IMR-90 (cell line): ENCODE measurements around the gene NSUN6. TPM values are rescaled to one million over a fixed set of nuclear protein-coding genes. Genes with fewer than 3 reads are reported as not detected.
A peak's percentile ranks its signal among the peaks of the same experiment; 100 is the strongest.

Source experiments
- ATAC-seq: fragments of 200-7000 bp; cut with Tn5 transposase; 2 replicates; pipeline ENCODE4 v1.9.1; 2020; ENCODE audit warnings: low read depth, mild to moderate bottlenecking, moderate library complexity
- BruUV-seq: library from RNA; stranded (reverse); fragments of 400-500 nt; replicated peaks from 2 replicates; lab custom pipeline; 2021; lab: Mats Ljungman, UMichigan
- CTCF ChIA-PET: fragments of 300-600 bp; formaldehyde crosslinking; extraction: SDS; loops from one replicate; lab custom pipeline; 2021; ENCODE audit warnings: antibody characterized with exemption; lab: Yijun Ruan, JAX
- POLR2A ChIA-PET: fragments of 300-600 bp; sonication (Branson Sonifier 250); formaldehyde crosslinking; loops from one replicate; lab custom pipeline; 2022; ENCODE audit warnings: antibody characterized with exemption; ENCODE audit not compliant: unreplicated experiment; lab: Charles Lee
- DNase-seq: peaks from one replicate; pipeline ENCODE4 v3.0.0; 2013
- H2AFZ ChIP-seq: replicated peaks from 2 replicates; pipeline ENCODE3; 2013; ENCODE audit warnings: low read length, mild to moderate bottlenecking; ENCODE audit not compliant: poor library complexity
- H2AK5ac ChIP-seq: 2 replicates; pipeline ENCODE4 v1.6.1; 2013; ENCODE audit warnings: low read depth, low read length, inconsistent platforms
- H2AK9ac ChIP-seq: replicated peaks from 2 replicates; pipeline ENCODE3; 2013; ENCODE audit warnings: mild to moderate bottlenecking, low read depth, low read length, moderate library complexity; ENCODE audit not compliant: poor library complexity
- H2BK120ac ChIP-seq: 2 replicates; pipeline ENCODE4 v1.6.1; 2013; ENCODE audit warnings: low read depth, low read length, inconsistent platforms
- H2BK15ac ChIP-seq: 3 replicates; pipeline ENCODE4 v1.6.1; 2013; ENCODE audit warnings: low read depth, low read length, inconsistent platforms
- H2BK20ac ChIP-seq: 2 replicates; pipeline ENCODE4 v1.6.1; 2013; ENCODE audit warnings: low read depth, mild to moderate bottlenecking, inconsistent platforms, low read length, moderate library complexity
- H2BK5ac ChIP-seq: 2 replicates; pipeline ENCODE4 v1.6.1; 2013; ENCODE audit warnings: mild to moderate bottlenecking, low read depth, low read length, inconsistent platforms; ENCODE audit not compliant: poor library complexity, severe bottlenecking
- H3K14ac ChIP-seq: replicated peaks from 2 replicates; pipeline ENCODE4 v1.6.1; 2013; ENCODE audit warnings: low read depth, low read length, inconsistent platforms
- H3K18ac ChIP-seq: 2 replicates; pipeline ENCODE4 v1.6.1; 2013; ENCODE audit warnings: low read depth, low read length, control low read depth
- H3K23ac ChIP-seq: 2 replicates; pipeline ENCODE4 v1.6.1; 2013; ENCODE audit warnings: low read depth, low read length, inconsistent platforms
- H3K27ac ChIP-seq: 2 replicates; pipeline ENCODE4 v1.5.1; 2013; ENCODE audit warnings: mild to moderate bottlenecking, control low read depth, low read length; ENCODE audit not compliant: insufficient read depth
- H3K27me3 ChIP-seq: 2 replicates; pipeline ENCODE4 v1.6.1; 2013; ENCODE audit warnings: low read length; ENCODE audit not compliant: control insufficient read depth, insufficient read depth
- H3K36me3 ChIP-seq: 2 replicates; pipeline ENCODE4 v1.6.1; 2013; ENCODE audit warnings: low read length, mixed read lengths; ENCODE audit not compliant: control insufficient read depth, insufficient read depth
- H3K4ac ChIP-seq: 2 replicates; pipeline ENCODE4 v1.6.1; 2013; ENCODE audit warnings: low read depth, low read length, inconsistent platforms
- H3K4me1 ChIP-seq: 2 replicates; pipeline ENCODE4 v1.6.1; 2013; ENCODE audit warnings: low read length, mixed read lengths; ENCODE audit not compliant: control insufficient read depth, insufficient read depth
- H3K4me2 ChIP-seq: 2 replicates; pipeline ENCODE4 v1.6.1; 2013; ENCODE audit warnings: low read depth, mild to moderate bottlenecking, control low read depth, low read length, moderate library complexity
- H3K4me3 ChIP-seq: 2 replicates; pipeline ENCODE4 v1.5.1; 2013; ENCODE audit warnings: low read depth, mild to moderate bottlenecking, control low read depth, low read length, moderate library complexity; ENCODE audit not compliant: insufficient read depth
- H3K56ac ChIP-seq: 2 replicates; pipeline ENCODE4 v1.6.1; 2013; ENCODE audit warnings: low read length, inconsistent platforms; ENCODE audit not compliant: insufficient read depth; ENCODE audit errors: extremely low read depth
- H3K79me1 ChIP-seq, 2 experiments: 2 replicates each; pipeline ENCODE4 v1.6.1; 2013; ENCODE audit warnings: low read length in 2 of 2, inconsistent platforms in 1 of 2, low read depth in 1 of 2
- H3K9ac ChIP-seq: 2 replicates; pipeline ENCODE4 v1.6.1; 2013; ENCODE audit warnings: low read depth, low read length, control low read depth
- H3K9me1 ChIP-seq: 2 replicates; pipeline ENCODE4 v1.6.1; 2013; ENCODE audit warnings: low read length, inconsistent platforms; ENCODE audit not compliant: insufficient read depth
- H3K9me3 ChIP-seq: 2 replicates; pipeline ENCODE4 v1.6.1; 2013; ENCODE audit warnings: low read length; ENCODE audit not compliant: control insufficient read depth, insufficient read depth
- H4K20me1 ChIP-seq: 2 replicates; pipeline ENCODE4 v1.6.1; 2013; ENCODE audit warnings: low read length, inconsistent platforms; ENCODE audit not compliant: insufficient read depth
- H4K5ac ChIP-seq: 2 replicates; pipeline ENCODE4 v1.6.1; 2013; ENCODE audit warnings: mild to moderate bottlenecking, low read depth, low read length, control low read depth
- H4K8ac ChIP-seq, 2 experiments: 2 replicates each; pipeline ENCODE4 v1.6.1; 2013; ENCODE audit warnings: low read depth in 2 of 2, low read length in 2 of 2, control low read depth in 1 of 2, inconsistent platforms in 1 of 2
- H4K91ac ChIP-seq: 2 replicates; pipeline ENCODE4 v1.6.1; 2013; ENCODE audit warnings: low read depth, low read length, inconsistent platforms; ENCODE audit not compliant: insufficient read depth
- BHLHE40 ChIP-seq: fragments of 150-350 bp; IDR thresholded peaks from 2 replicates; pipeline ENCODE4 v1.6.1; 2016; ENCODE audit warnings: mild to moderate bottlenecking, low read depth, low read length
- CHD1 ChIP-seq: IDR thresholded peaks from 2 replicates; pipeline ENCODE4 v1.6.1; 2012; ENCODE audit warnings: low read depth, low read length, improper control_type of control experiment
- FOS ChIP-seq: fragments of 150-350 bp; IDR thresholded peaks from 2 replicates; pipeline ENCODE4 v1.6.1; 2016; ENCODE audit warnings: low read depth, low read length
- MXI1 ChIP-seq: IDR thresholded peaks from 2 replicates; pipeline ENCODE4 v1.6.1; 2012; ENCODE audit warnings: low read depth, mild to moderate bottlenecking, low read length, moderate library complexity, borderline replicate concordance
- POLR2A ChIP-seq: IDR thresholded peaks from 2 replicates; pipeline ENCODE4 v1.6.1; 2012; ENCODE audit warnings: mild to moderate bottlenecking, low read depth, low read length
- RAD21 ChIP-seq: IDR thresholded peaks from 2 replicates; pipeline ENCODE4 v1.6.1; 2012; ENCODE audit warnings: low read length, improper control_type of control experiment
- RFX5 ChIP-seq: IDR thresholded peaks from 2 replicates; pipeline ENCODE4 v1.8.0; 2012; ENCODE audit warnings: low read depth, mild to moderate bottlenecking, low read length, moderate library complexity
- SMC3 ChIP-seq: fragments of 150-350 bp; IDR thresholded peaks from 2 replicates; pipeline ENCODE4 v1.6.1; 2016; ENCODE audit warnings: low read depth, mild to moderate bottlenecking, antibody characterized with exemption, low read length, moderate library complexity
- WGBS, 2 experiments: methylation state at CpG; one replicate each; pipeline versions ENCODE4 v1.1.5 to v1.1.7; 2013; ENCODE audit warnings: missing lambda C conversion rate in 2 of 2; ENCODE audit not compliant: insufficient read length in 1 of 2; ENCODE audit errors: extremely low coverage in 2 of 2; 5-methylcytosine and 5-hydroxymethylcytosine counted together
- dilution Hi-C: fragments of 300-500 bp; cut with HindIII; formaldehyde crosslinking; loops from one replicate; pipeline ENCODE4 v1.14.3; 2018; ENCODE audit warnings: low sequenced_read_pairs; ENCODE audit not compliant: unreplicated experiment
- in situ Hi-C: fragments of 300-500 bp; cut with MboI; formaldehyde crosslinking; loops from 3 replicates; pipeline ENCODE4 v1.14.3; 2019; ENCODE audit warnings: low sequenced_read_pairs, inconsistent platforms, mixed read lengths
- intact Hi-C: fragments of 100-400 bp; cut with micrococcal nuclease; formaldehyde crosslinking; loops from 2 replicates; pipeline ENCODE4 v1.10.0; 2022
- polyA plus RNA-seq, 3 experiments: library from polyadenylated mRNA; depleted of rRNA; stranded (reverse); fragments of >200 nt; gene quantifications; 2 replicates each; pipeline ENCODE4 v1.2.3, GENCODE V29; 2012; ENCODE audit warnings: low replicate concordance in 1 of 3
- total RNA-seq: library from RNA; depleted of rRNA; stranded (reverse); fragments of >200 nt; gene quantifications from 2 replicates; pipeline ENCODE4 v1.2.3, GENCODE V29; 2012
- TF ChIP-seq, protein P1 (sequence below): conservative IDR thresholded peaks from 2 replicates; pipeline ENCODE4 v1.5.1; 2012; ENCODE audit warnings: mild to moderate bottlenecking, low read depth, low read length, improper control_type of control experiment
- TF ChIP-seq, protein P2 (sequence below): fragments of 150-350 bp; IDR thresholded peaks from 2 replicates; pipeline ENCODE4 v1.6.1; 2016; ENCODE audit warnings: low read depth, mild to moderate bottlenecking, low read length, moderate library complexity, borderline replicate concordance

Gene NSUN6
- total and polyA plus RNA-seq, 2 of the 4 experiments (the other 2 are of a cell fraction): 4.6 to 11.5 TPM

DNA sequence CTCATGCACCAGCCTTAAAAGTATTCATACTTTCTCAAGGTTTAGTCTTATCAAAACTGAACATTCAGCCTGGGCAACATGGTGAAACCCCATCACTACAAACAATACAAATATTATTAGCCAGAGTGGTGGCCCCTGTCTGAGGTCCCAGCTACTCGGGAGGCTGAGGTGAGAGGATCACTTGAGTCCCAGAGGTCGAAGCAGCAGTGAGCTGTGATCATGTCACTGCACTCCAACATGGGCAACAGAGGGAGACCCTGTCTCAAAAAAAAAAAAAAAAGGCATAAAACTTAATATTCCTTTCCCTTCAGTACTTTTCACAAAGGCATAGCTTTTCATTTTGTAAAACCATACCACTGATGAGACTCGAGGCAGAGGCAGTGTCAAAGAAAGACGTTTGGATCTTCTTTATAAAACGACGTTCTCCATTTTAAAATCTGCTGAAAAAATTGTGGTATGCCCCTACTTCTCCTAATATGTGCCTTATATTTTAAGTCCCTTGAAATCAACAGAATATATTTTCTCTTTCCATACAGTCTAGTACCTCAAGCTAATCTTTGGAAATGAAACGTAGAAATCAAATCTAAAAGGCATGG is 1.9 kb downstream of the NSUN6 start:
- CTCF ChIA-PET: interaction anchor here (0.6 kb wide), 2 partner anchors 10 to 40 kb away, joined by 3 read pairs; no protein-coding TSS in a partner anchor
- no peak overlapping the region for H3K23ac ChIP-seq
- no peak overlapping the region for H3K14ac ChIP-seq
- no peaks in the 10 kb centered on the region for H3K9me1 ChIP-seq
- H2AFZ ChIP-seq: no peak overlapping the region
- H4K91ac ChIP-seq: no peak overlapping the region
- no peak overlapping the region for H2BK120ac ChIP-seq
- H3K27me3 ChIP-seq: no peaks in the 10 kb centered on the region
- BruUV-seq: no TSS peak
- H3K4me3 ChIP-seq: no peak overlapping the region
- POLR2A ChIA-PET: no interaction called here
- ATAC-seq (no peak), DNase-seq (no peak)
- no CpG with 5 or more reads among the region's 7 CpGs for WGBS, 2 experiments
- H4K20me1 ChIP-seq: no peaks in the 10 kb centered on the region
- peaks cover 13 to 24% of the 10 kb centered on the region in 2 experiments for H3K79me1 ChIP-seq
- TF ChIP-seq CHD1 (no peak), MXI1 (no peak), POLR2A (no peak), RAD21 (no peak), RFX5 (no peak), BHLHE40 (no peak), SMC3 (no peak), FOS (no peak)
- TF ChIP-seq, protein P1, sequence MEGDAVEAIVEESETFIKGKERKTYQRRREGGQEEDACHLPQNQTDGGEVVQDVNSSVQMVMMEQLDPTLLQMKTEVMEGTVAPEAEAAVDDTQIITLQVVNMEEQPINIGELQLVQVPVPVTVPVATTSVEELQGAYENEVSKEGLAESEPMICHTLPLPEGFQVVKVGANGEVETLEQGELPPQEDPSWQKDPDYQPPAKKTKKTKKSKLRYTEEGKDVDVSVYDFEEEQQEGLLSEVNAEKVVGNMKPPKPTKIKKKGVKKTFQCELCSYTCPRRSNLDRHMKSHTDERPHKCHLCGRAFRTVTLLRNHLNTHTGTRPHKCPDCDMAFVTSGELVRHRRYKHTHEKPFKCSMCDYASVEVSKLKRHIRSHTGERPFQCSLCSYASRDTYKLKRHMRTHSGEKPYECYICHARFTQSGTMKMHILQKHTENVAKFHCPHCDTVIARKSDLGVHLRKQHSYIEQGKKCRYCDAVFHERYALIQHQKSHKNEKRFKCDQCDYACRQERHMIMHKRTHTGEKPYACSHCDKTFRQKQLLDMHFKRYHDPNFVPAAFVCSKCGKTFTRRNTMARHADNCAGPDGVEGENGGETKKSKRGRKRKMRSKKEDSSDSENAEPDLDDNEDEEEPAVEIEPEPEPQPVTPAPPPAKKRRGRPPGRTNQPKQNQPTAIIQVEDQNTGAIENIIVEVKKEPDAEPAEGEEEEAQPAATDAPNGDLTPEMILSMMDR: no peak
- TF ChIP-seq, protein P2, sequence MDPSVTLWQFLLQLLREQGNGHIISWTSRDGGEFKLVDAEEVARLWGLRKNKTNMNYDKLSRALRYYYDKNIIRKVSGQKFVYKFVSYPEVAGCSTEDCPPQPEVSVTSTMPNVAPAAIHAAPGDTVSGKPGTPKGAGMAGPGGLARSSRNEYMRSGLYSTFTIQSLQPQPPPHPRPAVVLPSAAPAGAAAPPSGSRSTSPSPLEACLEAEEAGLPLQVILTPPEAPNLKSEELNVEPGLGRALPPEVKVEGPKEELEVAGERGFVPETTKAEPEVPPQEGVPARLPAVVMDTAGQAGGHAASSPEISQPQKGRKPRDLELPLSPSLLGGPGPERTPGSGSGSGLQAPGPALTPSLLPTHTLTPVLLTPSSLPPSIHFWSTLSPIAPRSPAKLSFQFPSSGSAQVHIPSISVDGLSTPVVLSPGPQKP: no peak
- H4K5ac ChIP-seq: no peak overlapping the region
- no peak overlapping the region for H2AK9ac ChIP-seq
- dilution Hi-C loops: no loop called here
- H2BK20ac ChIP-seq: no peak overlapping the region
- no peak overlapping the region for H2BK15ac ChIP-seq
- intact Hi-C loops: no loop called here
- no peak overlapping the region for H2BK5ac ChIP-seq
- in situ Hi-C loops: no loop called here
- no peak overlapping the region for H3K27ac ChIP-seq
- peak overlapping the region; percentile 81 for H3K4me2 ChIP-seq
- no peaks in the 10 kb centered on the region for H3K9me3 ChIP-seq
- H3K4ac ChIP-seq: no peak overlapping the region
- no peak overlapping the region for H3K18ac ChIP-seq
- H3K9ac ChIP-seq: peak overlapping the region; percentile 14; the same call in 1 of the 2 replicates
- peak overlapping the region in 1 of 2 experiments; percentile 46; a peak in 1 of 4 replicates for H4K8ac ChIP-seq
- no peaks in the 10 kb centered on the region for H3K4me1 ChIP-seq
- H3K56ac ChIP-seq: no peak overlapping the region
- H2AK5ac ChIP-seq: no peak overlapping the region
- H3K36me3 ChIP-seq: no peaks in the 10 kb centered on the region
